ENCODE results near the gene KDM7A. TPM values are rescaled to one million over a fixed set of nuclear protein-coding genes. Genes with fewer than 3 reads are reported as not detected.

The KDM7A gene
- total RNA-seq, 4 donors from 2014 or later: 15.0 to 26.3 (median 21.4) TPM

DNA sequence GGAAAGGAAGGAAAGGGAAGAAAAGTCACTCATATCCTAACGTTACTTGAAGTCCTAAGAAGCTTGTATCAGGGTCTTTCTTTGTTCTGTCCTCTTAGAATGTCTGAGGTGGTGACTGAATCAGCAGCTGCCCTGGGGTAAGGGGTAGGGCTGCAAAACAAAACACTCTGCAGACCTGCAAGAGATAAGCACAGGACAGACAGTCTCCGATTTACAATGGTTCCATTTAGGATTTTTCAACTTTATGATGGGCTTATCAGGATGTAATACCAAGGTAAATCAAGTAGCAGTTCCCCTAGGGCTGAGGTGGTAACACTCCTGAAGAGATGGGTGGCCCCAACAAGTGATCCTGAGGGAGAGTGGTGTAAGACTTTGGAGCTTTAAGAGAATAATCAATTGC is 16.5 kb downstream of the KDM7A start:
- peaks cover 0 to 56% (median 0%) of the 10 kb centered on the region in 3 donors for H3K4me1 ChIP-seq
- no peaks in the 10 kb centered on the region for H3K27me3 ChIP-seq
- no peak overlapping the region for H3K4me3 ChIP-seq
- H3K27ac ChIP-seq: no peak overlapping the region
- no peak for ATAC-seq
- 32% methylated on average over 2 of the region's 2 CpGs for whole genome bisulfite sequencing, 2 donors (ENCODE audit: low coverage in 1 of 2)
- H3K36me3 ChIP-seq: no peaks in the 10 kb centered on the region
- TF ChIP-seq EP300 (IDR thresholded peaks at IDR 0.05): no peak
- TF ChIP-seq POLR2AphosphoS5 (IDR thresholded peaks at IDR 0.05): no peak
- TF ChIP-seq POLR2A (IDR thresholded peaks at IDR 0.05): no peak
- TF ChIP-seq, protein P1, sequence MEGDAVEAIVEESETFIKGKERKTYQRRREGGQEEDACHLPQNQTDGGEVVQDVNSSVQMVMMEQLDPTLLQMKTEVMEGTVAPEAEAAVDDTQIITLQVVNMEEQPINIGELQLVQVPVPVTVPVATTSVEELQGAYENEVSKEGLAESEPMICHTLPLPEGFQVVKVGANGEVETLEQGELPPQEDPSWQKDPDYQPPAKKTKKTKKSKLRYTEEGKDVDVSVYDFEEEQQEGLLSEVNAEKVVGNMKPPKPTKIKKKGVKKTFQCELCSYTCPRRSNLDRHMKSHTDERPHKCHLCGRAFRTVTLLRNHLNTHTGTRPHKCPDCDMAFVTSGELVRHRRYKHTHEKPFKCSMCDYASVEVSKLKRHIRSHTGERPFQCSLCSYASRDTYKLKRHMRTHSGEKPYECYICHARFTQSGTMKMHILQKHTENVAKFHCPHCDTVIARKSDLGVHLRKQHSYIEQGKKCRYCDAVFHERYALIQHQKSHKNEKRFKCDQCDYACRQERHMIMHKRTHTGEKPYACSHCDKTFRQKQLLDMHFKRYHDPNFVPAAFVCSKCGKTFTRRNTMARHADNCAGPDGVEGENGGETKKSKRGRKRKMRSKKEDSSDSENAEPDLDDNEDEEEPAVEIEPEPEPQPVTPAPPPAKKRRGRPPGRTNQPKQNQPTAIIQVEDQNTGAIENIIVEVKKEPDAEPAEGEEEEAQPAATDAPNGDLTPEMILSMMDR (IDR thresholded peaks at IDR 0.05): no peak
- H3K9me3 ChIP-seq: no peaks in the 10 kb centered on the region

DNA sequence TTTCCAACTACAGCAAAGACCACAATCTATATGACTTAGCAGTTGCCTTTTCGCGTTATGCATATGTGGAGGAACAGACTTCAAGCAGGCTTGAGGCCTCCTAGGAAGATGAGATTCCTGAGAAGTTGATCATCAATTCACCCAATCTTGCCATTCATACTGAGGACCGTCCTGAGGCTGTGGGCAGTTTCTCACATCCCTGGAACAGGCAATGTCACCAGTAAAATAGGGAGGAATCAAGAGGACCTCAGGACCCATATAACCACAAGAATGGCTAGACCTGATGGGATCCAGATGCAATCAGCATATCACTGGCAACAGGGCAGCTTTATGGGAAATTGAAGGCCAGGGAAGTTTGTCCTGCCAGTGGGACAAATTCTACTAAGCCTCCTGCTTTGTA is 17.3 kb downstream of the KDM7A start:
- Histone ChIP-seq H3K4me1 (peaks cover 0 to 58% (median 0%) of the 10 kb centered on the region in 3 donors), H3K9me3 (no peaks in the 10 kb centered on the region), H3K36me3 (no peaks in the 10 kb centered on the region), H3K27me3 (no peaks in the 10 kb centered on the region), H3K27ac (no peak overlapping the region), H3K4me3 (no peak overlapping the region)
- WGBS, 2 donors (ENCODE audit: low coverage in 1 of 2): 93 to 97% methylated on average over 3 of the region's 3 CpGs
- TF ChIP-seq POLR2A (IDR thresholded peaks at IDR 0.05): no peak
- TF ChIP-seq, protein P1 (IDR thresholded peaks at IDR 0.05): no peak
- TF ChIP-seq POLR2AphosphoS5 (IDR thresholded peaks at IDR 0.05): no peak
- no peak for TF ChIP-seq EP300 (IDR thresholded peaks at IDR 0.05)
- no peak for ATAC-seq

DNA sequence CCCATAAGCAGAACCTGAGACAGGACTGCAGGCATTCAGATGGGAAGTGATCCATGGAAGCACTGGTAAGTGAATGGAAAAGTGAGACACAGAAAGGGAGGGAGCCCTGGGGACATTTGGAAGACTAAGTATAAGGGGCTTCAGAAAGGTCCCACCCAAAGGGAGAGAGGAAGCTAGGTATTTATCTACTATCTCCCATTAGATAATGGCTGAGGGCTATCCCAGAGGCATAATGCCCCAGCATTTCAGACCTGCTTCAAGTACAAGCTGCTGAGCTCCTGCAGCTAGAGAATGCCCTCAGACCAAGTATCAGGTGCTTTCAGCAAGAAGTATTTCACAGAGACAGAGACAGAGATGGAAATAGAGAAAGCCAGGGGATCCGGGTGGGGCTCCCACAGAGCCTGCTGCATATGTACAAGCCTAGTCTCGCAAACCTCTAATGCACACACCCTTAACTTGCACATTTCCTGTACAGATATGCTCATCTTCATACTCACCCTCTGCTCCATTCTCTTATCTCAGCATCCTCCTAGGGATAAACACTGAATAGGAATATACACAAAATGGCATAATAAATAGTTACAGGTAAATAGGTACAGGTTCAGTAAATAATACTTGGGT is 20.2 kb downstream of the KDM7A start:
- WGBS, 2 donors (ENCODE audit: low coverage in 1 of 2): 80 to 100% methylated on average over 2 of the region's 2 CpGs

DNA sequence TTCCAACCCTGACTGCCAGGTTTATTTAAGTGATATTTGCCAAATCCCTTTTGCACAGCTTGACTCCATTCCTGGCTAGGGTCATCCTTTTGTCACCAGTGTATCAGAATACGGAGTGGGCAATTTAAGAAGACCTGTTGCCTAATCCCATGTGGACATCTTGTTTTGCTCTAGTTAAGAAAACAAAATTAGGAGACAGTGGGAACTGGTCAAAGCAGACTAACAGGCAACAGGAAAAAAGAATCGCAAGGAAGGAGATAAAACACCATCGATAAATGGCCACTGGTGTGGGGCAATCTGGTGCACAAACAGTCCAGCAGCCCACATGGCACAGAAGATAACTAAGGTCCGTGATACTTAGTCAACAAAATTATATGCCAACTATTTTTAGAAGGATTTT is 21.4 kb downstream of the KDM7A start:
- TF ChIP-seq EP300 (IDR thresholded peaks at IDR 0.05) (no peak), POLR2A (IDR thresholded peaks at IDR 0.05) (no peak), POLR2AphosphoS5 (IDR thresholded peaks at IDR 0.05) (no peak)
- TF ChIP-seq, protein P1 (IDR thresholded peaks at IDR 0.05): no peak
- no peak for ATAC-seq
- 25 to 76% methylated on average over 1 to 4 of the region's 4 CpGs for WGBS, 2 donors (ENCODE audit: low coverage in 1 of 2)
- peaks cover 0 to 57% (median 0%) of the 10 kb centered on the region in 3 donors for H3K4me1 ChIP-seq
- H3K36me3 ChIP-seq: no peaks in the 10 kb centered on the region
- H3K9me3 ChIP-seq: no peaks in the 10 kb centered on the region
- H3K27ac ChIP-seq: no peak overlapping the region
- no peak overlapping the region for H3K4me3 ChIP-seq
- H3K27me3 ChIP-seq: no peaks in the 10 kb centered on the region

More for the DNA sequence above, 20.2 kb downstream of the KDM7A start:
- Histone ChIP-seq H3K4me3 (no peak overlapping the region), H3K27ac (no peak overlapping the region), H3K36me3 (no peaks in the 10 kb centered on the region), H3K4me1 (peaks cover 0 to 60% (median 0%) of the 10 kb centered on the region in 3 donors), H3K27me3 (no peaks in the 10 kb centered on the region), H3K9me3 (no peaks in the 10 kb centered on the region)
- TF ChIP-seq EP300 (IDR thresholded peaks at IDR 0.05) (no peak), POLR2A (IDR thresholded peaks at IDR 0.05) (no peak), POLR2AphosphoS5 (IDR thresholded peaks at IDR 0.05) (no peak)
- TF ChIP-seq, protein P1 (IDR thresholded peaks at IDR 0.05): no peak
- no peak for ATAC-seq

DNA sequence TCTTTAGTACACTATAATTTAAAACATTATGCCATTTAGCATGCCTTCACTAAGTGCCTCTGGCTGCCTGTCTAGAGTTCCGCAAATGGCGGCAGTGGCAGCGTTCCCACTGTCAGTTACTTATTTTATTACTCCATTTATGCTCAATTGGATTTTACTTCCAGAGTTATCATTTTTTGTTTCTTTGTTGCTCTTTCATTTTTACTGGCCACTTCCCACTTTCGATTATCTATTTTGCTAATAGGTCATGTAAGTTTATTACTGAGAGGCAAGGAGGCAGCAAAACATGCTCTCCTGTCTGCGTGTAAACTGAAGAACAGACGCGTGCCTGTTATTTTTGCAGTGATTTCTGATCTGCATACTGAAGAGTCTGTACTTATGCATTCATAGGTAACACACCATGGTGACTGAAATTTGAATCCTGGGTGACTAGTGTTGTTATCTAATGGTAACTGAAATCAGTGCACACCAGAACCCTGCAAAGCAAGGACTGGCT is 23.1 kb downstream of the KDM7A start:
- Histone ChIP-seq H3K4me1 (peaks cover 0 to 65% (median 0%) of the 10 kb centered on the region in 3 donors), H3K9me3 (no peaks in the 10 kb centered on the region), H3K27me3 (no peaks in the 10 kb centered on the region), H3K36me3 (no peaks in the 10 kb centered on the region), H3K27ac (no peak overlapping the region), H3K4me3 (no peak overlapping the region)
- WGBS, 2 donors (ENCODE audit: low coverage in 1 of 2): 82 to 86% methylated on average over 6 to 7 of the region's 7 CpGs
- no peak for ATAC-seq
- TF ChIP-seq EP300 (IDR thresholded peaks at IDR 0.05) (no peak), POLR2AphosphoS5 (IDR thresholded peaks at IDR 0.05) (no peak), POLR2A (IDR thresholded peaks at IDR 0.05) (no peak)
- TF ChIP-seq, protein P1 (IDR thresholded peaks at IDR 0.05): no peak
